Mucosa of gallbladder (tissue), 1 donor: ENCODE data around the gene TIMP2. TPM values are rescaled to one million over a fixed set of nuclear protein-coding genes. Genes with fewer than 3 reads are reported as not detected.
"Not testable (repeated sequence)": the region's sequence is repeated elsewhere in the genome, so short reads cannot be mapped to it uniquely, and the experiment has no call there.

ENCODE experiments used
- DNase-seq: peaks from one replicate; pipeline ENCODE4 v3.0.0-alpha.2; 2020; ENCODE audit warnings: low spot score
- total RNA-seq: library from RNA; stranded (reverse); gene quantifications from one replicate; pipeline ENCODE4 v1.2.1, GENCODE V29; 2021
- donor health status: DM: no; HTN: no; CAD: no.

The TIMP2 gene
- total RNA-seq, 1 donor from 2014 or later = 377 TPM

- DNase-seq = no peak
Observed at GRCh38 chr17:78956254-78956653, 31.1 kb upstream of the TIMP2 start.

DNA sequence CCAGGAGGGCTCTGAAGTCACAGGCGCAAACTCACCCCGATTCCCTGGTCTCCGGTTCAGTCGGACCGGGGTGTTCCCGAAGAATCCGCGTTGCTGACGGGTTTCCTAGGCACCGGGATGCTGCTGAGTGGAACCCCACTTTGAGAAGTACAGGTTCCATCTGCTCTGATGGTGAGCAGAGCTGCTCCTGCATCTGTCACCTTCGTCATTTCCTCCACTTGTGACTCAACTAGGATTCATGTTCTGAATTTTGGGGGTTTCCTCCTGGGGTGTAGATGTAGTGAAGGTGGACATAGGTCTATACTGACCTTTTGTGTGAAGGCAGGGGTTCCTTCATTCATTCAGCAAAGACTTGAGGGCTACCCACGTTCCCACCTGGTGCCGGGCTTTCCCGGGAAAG is 29.5 kb upstream of the TIMP2 start:
- no peak for DNase-seq

DNA sequence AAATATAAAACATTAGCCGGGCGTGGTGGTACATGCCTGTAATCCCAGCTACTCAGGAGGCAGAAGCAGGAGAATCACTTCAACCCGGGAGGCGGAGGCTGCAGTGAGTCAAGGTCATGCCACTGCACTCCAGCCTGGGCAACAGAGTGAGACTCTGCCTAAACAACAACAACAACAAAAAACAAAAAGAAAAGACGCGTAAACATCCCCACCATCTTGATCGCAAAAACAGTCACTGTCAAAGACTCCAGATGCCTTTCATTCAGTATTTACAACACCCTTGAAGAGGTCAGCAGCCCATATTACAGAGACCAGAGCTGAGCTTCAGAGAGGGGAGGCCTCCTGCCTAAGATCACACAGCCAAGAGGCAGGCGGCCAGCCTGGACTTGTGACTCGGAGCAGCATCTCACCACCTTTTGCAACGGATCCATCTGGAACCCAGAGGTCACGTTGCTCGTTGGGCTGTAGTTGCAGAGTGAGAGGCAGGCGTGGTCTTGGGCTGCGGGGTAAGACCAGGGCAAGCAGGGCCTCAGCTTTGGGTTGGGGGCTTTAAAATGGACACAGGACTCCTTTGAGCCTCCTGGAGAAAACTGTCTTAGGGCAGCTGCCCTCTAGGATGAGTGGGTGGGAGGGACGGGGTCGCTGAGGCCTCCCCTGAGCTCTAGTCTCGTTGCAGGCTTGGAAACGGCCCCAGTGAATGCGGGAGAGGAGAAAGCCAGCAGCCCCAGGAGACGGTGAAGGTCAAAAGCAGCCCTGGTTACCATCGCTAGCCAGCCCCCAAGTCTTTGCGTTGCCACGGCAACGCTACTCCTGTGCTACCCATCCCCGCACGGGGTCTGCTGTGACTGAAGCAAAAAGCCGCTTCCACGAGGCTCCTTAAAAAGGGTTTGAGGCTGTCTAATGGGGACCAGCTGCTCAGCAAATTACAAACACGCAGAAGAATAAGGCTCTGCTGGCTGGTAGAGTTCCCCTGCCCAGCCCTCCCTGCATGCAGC is 28.5 kb upstream of the TIMP2 start:
- DNase-seq = no peak

DNA sequence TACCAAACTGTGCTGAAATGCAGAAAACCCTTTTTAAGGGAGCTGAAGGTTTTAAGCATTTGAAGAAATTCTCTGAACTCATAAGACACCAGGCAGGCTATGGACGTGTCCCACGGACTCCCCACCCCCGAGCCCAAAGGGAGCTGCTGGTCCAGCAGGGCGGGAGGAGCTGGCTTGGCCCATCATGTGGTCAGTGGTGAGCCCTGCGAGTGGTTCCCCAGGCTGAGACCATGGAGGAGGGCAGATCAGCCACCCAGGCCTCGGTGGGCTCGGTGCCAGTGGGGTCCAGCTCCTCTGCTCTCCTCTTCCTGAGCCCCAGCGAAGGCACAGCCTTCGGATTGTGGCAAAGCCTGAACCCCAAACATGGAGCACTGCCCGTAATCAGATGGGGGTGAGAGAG is 27.5 kb upstream of the TIMP2 start:
- no peak for DNase-seq

GRCh38 chr17:78951967-78952551 is 26.9 kb upstream of the TIMP2 start:
- DNase-seq = peak; percentile 42

- DNase-seq = no peak
Observed at GRCh38 chr17:78950870-78951269, 25.7 kb upstream of the TIMP2 start.

- DNase-seq = peak; percentile 51
Observed at GRCh38 chr17:78947235-78948149, 22.3 kb upstream of the TIMP2 start.

- DNase-seq = no peak
Observed at GRCh38 chr17:78946631-78947030, 21.4 kb upstream of the TIMP2 start.

- DNase-seq = no peak
Observed at GRCh38 chr17:78946131-78946530, 20.9 kb upstream of the TIMP2 start.

- DNase-seq = not testable (repeated sequence)
Observed at GRCh38 chr17:78945455-78945854, 20.3 kb upstream of the TIMP2 start.

- no peak for DNase-seq
Observed at GRCh38 chr17:78944956-78945355, 19.8 kb upstream of the TIMP2 start.

DNA sequence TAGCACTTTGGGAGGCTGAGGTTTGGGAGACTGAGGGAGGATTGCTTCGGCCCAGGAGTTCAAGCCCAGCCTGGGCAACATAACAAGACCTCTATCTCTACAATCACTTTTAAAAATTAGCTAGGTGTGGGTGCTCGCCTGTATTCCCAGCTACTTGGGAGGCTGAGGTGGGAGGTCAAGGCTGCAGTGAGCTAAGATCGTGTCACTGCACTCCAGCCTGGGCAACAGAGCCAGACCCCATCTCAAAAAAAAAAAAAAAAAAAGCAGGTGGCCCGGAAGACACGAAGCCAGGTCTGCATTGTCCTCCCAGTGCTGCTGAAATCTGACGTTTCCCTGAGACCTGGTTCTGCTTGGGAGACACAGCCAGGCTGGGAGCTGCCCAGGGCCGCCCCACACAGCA is 18.8 kb upstream of the TIMP2 start:
- DNase-seq = no peak

DNA sequence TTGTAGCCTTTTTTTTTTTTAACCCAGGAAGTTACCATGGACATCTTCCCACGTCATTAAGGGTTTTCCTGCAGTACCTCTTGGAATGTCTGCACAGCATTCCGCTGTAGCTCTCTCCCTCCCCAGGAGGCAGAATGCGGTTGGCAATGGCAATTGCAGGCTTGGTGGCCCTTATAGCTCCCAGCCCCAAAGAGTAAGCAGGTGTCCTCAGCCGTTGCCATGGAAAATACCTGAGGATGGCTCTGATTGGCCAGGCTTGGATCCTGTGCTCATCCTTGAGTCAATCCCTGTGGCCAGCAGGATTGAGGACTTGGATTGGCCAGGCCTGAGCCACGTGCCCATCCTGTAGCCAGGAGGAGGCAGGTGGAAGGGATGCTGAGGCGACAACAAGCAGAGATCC is 15.5 kb upstream of the TIMP2 start:
- no peak for DNase-seq

DNA sequence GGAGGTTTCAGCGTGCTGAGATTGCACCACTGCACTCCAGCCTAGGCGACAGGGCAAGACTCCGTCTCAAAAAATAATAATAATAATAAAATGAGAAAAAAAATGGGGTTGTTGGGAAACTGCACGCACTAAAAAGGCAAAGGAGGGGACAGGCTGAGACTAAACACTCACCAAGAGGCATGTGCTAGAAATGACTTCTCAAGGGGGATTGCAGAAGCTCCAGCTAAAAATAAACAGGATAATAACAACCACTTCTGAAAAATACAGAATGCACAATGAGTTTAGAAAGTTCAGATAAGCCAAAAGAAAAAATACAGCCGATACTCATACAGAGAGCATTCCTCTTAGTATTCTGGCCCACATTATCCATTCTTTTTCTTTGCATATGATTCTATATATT is 15.1 kb upstream of the TIMP2 start:
- no peak for DNase-seq

- no peak for DNase-seq
Observed at GRCh38 chr17:78939615-78940014, 14.4 kb upstream of the TIMP2 start.

DNA sequence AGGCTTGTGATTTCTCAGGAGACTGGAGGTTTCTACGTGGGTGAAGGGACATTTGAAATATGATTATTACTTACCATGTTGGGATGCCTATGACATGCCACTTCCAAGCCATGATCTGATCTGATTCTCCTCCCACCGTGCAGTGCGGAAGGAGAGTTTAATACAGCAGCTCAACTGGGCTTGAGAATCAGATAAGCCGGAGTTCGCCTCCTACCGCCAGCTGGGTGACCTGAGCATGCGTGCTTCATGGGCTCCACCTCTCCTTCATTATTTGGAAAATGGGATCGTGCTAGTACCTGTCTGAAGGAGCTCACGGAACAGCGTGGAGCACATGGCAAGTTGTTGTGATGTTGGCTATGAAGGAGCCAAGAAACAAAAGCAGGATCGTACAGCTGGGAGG is 12.4 kb upstream of the TIMP2 start:
- DNase-seq = no peak

GRCh38 chr17:78935419-78936323 is 10.5 kb upstream of the TIMP2 start:
- DNase-seq = peak; percentile 58

- DNase-seq = no peak
Observed at GRCh38 chr17:78934681-78935418, 9.7 kb upstream of the TIMP2 start.

- DNase-seq = peak; percentile 94
Observed at GRCh38 chr17:78933959-78934568, 8.9 kb upstream of the TIMP2 start.
